ENCODE results near the gene DOCK11.

Gene DOCK11

GRCh38 chrX:118552121-118552900, 56.7 kb downstream of the DOCK11 start (continued):
- TF ChIP-seq OSR2 (tag by site-specific recombination; IDR thresholded peaks at IDR 0.05) (peak; percentile 66; the same call in 1 of the 2 replicates), ZNF302 (tag by site-specific recombination; IDR thresholded peaks at IDR 0.05; ENCODE audit: low read depth) (no peak), ZBTB44 (tag by site-specific recombination; IDR thresholded peaks at IDR 0.05) (peak; percentile 61; the same call in 1 of the 2 replicates)

- Histone ChIP-seq H3K27ac (ENCODE audit: extremely low read depth, low read depth, low read length) (no peak overlapping the region), H3K36me3 (ENCODE audit: control insufficient read depth in 2 of 2, insufficient read depth in 1 of 2, low read length in 2 of 2) (no peaks in the 10 kb centered on the region; a peak in 1 of 3 replicates), H3K4me1 (ENCODE audit: control insufficient read depth, insufficient read depth, low read length) (peaks cover 5% of the 10 kb centered on the region; the same call in 1 of the 2 replicates), H3K9me3 (ENCODE audit: control insufficient read depth, insufficient read depth, low read depth, low read length) (no peaks in the 10 kb centered on the region), H3K4me3 (ENCODE audit: low read depth, low read length) (no peak overlapping the region)
- ChIA-PET CTCF (interaction anchor here (0.6 kb wide), 1 partner anchor 197 kb away, joined by 3 read pairs; no protein-coding TSS in a partner anchor), POLR2A (no interaction called here)
- TF ChIP-seq ZNF629 (tag by site-specific recombination; IDR thresholded peaks at IDR 0.05) (no peak), PRDM2 (tag by site-specific recombination; IDR thresholded peaks at IDR 0.05; ENCODE audit: borderline replicate concordance) (no peak), ZNF202 (tag by site-specific recombination; IDR thresholded peaks at IDR 0.05; ENCODE audit: borderline replicate concordance) (no peak), ZNF335 (tag by site-specific recombination; conservative IDR thresholded peaks at IDR 0.05) (no peak)
Measured at GRCh38 chrX:118553042-118553710, 57.6 kb downstream of the DOCK11 start.

- Histone ChIP-seq H3K4me1 (ENCODE audit: control insufficient read depth, insufficient read depth, low read length) (peaks cover 5% of the 10 kb centered on the region; the same call in 1 of the 2 replicates), H3K36me3 (ENCODE audit: control insufficient read depth in 2 of 2, insufficient read depth in 1 of 2, low read length in 2 of 2) (no peaks in the 10 kb centered on the region), H3K4me3 (ENCODE audit: low read depth, low read length) (no peak overlapping the region), H3K9me3 (ENCODE audit: control insufficient read depth, insufficient read depth, low read depth, low read length) (no peaks in the 10 kb centered on the region), H3K27ac (ENCODE audit: extremely low read depth, low read depth, low read length) (no peak overlapping the region)
- POLR2A ChIA-PET, result no interaction called here
- CTCF ChIA-PET, result interaction anchor here (0.5 kb wide), 1 partner anchor 81 kb away, joined by 3 read pairs; no protein-coding TSS in a partner anchor
- TF ChIP-seq ZNF544 (tag by site-specific recombination; IDR thresholded peaks at IDR 0.05) (no peak), ZNF266 (tag by site-specific recombination; IDR thresholded peaks at IDR 0.05; ENCODE audit: low read depth) (no peak), HOXD13 (CRISPR knock-in tag; IDR thresholded peaks at IDR 0.05; ENCODE audit: borderline replicate concordance) (no peak), ZNF248 (tag by site-specific recombination; IDR thresholded peaks at IDR 0.05) (no peak), ZNF473 (tag by site-specific recombination; IDR thresholded peaks at IDR 0.05) (no peak)
Measured at GRCh38 chrX:118554511-118554910, 58.9 kb downstream of the DOCK11 start.

All from HEK293 (cell line).